GM21381 (cell line): ENCODE data around the gene HOXD11.

Source experiments
- ATAC-seq: cut with Tn5 transposase; IDR thresholded peaks from one replicate; pipeline ENCODE4 v1.9.1; 2021; ENCODE audit warnings: mild to moderate bottlenecking, moderate library complexity; ENCODE audit not compliant: unreplicated experiment

HOXD11 gene

DNA sequence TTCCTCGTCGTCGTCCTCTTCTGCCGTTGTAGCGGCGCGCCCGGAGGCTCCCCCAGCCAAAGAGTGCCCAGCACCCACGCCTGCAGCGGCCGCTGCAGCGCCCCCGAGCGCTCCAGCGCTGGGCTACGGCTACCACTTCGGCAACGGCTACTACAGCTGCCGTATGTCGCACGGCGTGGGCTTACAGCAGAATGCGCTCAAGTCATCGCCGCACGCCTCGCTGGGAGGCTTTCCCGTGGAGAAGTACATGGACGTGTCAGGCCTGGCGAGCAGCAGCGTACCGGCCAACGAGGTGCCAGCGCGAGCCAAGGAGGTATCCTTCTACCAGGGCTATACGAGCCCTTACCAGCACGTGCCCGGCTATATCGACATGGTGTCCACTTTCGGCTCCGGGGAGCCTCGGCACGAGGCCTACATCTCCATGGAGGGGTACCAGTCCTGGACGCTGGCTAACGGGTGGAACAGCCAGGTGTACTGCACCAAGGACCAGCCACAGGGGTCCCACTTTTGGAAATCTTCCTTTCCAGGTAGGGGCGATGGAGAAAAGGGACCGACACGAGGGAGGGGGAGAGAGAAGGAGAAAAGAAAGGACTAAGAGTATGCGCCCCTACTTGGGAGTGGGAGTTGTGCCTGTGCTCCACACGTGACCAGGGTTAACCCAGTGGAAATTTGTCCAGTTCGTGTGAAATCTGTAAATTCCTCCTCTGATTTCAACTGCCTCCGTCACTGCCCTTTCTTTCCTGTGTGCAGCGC lies 13.8 kb upstream of the HOXD11 start:
- ATAC-seq: no peak

DNA sequence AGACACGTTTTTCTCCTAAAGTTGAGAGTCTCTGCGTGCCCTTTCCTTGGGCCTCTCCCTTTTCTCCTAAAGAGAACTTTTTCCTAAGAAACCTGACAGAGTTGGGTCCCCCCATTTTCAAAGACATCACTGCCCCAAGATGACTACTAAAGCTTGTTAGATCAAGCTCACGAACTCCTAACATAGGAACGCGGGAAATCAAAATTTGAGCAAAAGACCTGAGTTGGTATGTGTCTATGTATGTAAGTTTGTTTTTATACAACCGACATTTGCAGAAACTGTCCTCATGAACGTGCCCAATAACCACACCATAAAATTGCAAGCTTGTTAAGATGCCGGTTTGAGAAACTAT lies 13.2 kb upstream of the HOXD11 start:
- no peak for ATAC-seq

DNA sequence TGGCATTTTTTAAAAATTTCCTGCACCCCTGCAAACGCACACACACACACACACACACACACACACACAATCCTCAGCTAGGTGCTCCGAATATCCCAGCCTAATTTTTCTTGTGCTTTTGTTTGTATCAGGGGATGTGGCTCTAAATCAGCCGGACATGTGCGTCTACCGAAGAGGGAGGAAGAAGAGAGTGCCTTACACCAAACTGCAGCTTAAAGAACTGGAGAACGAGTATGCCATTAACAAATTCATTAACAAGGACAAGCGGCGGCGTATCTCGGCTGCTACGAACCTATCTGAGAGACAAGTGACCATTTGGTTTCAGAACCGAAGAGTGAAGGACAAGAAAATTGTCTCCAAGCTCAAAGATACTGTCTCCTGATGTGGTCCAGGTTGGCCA lies 12.7 kb upstream of the HOXD11 start:
- ATAC-seq: no peak

DNA sequence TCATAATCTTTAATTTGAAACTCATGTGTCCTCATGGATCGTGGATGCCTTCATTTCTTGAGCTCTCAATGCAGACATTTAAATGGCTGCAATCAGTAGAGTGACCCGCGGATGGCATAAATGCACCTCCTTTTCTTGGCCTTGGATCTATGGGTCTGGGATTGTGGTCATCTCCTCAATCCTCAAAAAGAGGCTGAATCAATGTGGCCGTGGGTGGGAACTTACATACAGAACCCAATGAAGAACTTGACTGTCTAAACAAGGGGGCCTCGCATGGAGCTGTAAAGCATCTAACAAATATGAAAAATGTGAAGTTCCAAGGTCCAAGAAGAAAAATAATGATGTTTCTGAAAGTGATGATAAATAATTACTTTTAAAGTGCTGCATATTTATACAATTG lies 11.7 kb upstream of the HOXD11 start:
- no peak for ATAC-seq

DNA sequence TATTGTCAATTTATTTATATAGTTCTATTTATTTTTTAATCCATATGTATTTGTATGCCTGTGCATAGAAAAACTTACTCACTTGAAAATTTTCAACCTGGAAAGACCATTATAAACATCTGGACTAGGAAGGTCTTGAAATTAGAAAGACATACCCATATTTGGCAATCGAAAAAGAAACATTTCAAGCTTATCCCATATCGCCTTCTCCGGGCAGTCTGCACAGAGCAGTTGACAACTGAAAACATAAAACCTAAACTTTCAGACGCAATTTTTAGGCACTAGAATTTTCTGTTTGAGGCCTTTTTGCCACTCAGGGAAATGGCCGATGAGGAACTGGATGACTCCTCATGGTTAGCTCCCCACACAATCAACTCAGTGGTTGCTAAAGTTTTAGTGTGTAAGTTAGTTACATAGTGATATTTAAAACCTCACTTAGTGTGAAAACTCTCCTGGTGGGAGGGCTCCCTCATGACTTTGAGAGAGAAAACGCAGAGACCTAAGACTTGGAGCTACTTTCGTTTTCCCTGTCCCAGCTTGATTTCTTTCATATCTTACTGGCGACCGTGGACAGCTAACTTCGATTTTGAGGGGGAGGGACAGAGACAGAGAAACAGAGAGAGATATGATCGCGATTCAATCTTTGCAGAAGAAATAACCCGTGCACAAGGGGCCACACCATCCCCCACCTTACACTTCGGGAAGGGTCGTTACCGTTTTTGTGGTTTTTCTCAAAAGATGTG lies 10.7 kb upstream of the HOXD11 start:
- ATAC-seq: no peak

DNA sequence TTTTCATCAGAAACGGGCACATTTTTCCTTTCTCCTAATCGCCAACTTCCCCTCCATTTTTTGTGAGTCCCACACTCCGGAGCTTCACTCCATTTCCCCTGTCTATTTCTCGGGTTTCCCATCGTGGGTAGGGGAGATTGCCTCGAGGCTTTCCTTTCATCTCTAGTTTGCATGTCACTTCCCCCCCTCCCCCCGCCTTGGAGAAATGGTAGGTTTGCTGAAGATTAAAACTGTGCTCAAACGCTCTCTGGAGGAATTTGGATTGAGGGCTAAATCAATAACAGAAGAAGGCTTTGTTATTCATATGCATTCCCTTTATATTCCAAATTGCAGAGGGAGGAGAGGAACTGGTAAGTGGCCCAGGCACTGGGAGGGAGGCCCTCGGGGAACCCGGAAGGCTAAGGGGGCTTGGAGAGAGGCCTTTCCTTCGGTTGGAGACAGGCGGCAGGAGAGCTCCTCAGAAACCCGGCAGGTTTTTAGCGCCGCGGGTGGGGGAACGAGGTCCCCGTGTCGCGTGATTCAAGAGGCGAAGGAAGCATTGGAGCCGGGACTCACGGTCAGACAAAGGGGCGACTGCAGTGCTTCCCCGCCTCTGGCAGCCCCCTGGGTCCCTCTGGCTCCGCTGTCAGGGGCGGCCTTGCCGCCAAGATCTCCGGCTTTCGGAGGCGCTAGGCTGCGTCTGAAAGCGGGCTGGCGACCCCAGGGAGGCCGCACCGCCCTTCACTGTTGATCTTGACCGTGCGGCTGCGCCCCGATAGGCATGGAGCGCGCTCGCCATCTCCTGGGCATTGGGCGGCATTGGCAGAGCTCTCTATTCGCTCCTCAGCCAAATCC lies 9.9 kb upstream of the HOXD11 start:
- ATAC-seq: peak; percentile 86

DNA sequence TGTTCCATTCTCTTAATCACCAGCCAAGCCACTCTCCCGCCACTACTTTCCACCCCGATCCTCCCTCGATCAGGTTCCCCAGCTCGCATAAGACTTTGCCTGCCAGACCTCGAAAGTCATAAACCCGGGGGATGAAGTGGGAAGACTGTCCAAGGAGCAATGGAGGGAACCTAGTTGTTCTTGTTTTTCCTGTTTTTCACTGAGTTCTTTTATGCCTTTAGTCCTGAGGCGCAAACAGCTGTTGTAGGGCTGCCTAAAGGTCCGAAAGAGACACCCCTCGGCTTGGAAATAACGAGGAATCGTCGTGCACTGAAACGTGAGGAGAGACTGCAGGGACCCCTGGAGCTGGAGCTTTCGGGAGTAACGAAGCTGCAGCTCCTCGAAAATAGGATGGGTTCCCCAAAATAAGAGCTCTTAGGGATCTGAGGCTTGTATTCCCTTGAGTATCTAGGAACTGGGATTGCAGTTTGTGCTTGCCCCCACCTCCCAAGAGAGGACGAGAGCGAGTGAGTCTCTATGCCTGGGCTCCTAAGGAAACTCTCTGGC lies 9.2 kb upstream of the HOXD11 start:
- ATAC-seq: no peak

DNA sequence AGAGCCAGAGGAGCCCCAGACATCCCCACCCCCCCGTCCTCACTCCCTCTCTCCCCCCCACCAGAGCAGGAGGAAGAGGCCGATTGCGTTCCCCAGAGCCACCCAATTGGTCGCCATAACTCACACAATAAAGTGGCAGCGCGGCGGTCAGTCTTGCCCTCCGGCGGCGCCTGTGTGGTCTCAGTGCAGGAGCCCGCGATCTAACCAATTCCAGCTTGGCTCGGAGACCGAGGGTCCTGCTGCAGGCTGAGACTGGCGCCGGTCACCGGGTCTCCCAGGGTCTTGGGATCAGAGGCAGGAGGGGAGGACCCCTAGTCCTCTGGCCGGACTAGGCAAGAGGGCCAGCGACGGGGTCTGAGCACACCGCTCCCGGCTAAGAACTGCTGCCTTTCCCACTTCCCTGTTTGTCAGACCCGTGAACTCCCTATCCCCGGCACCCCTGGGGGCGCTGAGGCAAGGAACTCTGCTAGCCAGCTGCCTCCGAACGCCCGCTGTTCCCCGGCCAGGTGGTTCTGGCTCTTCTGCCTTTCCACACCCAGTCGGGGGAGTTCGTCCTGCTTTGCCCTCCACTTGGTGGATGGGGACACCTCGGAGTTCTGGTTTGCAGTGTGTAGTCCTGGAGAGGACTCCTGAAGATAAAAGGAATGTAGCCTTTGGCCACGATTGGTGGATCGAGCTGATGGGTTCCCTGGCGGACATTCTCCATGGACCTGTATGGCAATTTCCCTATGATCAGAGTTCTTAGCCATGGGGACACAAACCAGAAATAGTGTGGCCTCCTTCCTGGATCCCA lies 8.5 kb upstream of the HOXD11 start:
- ATAC-seq: no peak

DNA sequence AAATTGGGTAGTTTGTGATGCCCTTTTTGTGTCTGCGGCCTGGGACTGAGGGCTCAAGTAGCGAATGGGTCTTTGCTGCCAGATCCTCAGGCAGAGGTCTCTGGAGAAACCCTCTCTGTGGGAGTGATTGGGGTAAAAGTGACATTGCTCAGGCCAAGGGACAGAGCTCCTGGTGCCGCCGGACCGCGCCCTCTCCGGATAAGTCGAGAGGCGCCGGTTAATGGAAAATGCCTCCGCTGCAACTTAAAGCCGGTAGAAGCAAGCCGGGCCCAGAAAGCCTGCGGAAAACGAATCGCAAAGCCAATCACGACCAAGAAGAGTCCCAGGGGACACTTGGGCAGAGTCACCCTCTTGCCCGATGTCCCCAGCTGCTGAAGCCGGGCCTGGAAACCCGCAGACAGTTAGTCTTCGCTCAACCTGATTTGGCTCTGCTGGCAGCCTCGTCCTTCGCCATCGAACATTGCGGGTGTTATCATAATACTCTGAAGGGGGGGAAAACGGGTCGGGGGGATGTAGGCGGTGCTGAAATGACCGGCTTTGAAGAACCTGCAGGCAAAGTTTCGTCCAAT lies 7.8 kb upstream of the HOXD11 start:
- no peak for ATAC-seq

DNA sequence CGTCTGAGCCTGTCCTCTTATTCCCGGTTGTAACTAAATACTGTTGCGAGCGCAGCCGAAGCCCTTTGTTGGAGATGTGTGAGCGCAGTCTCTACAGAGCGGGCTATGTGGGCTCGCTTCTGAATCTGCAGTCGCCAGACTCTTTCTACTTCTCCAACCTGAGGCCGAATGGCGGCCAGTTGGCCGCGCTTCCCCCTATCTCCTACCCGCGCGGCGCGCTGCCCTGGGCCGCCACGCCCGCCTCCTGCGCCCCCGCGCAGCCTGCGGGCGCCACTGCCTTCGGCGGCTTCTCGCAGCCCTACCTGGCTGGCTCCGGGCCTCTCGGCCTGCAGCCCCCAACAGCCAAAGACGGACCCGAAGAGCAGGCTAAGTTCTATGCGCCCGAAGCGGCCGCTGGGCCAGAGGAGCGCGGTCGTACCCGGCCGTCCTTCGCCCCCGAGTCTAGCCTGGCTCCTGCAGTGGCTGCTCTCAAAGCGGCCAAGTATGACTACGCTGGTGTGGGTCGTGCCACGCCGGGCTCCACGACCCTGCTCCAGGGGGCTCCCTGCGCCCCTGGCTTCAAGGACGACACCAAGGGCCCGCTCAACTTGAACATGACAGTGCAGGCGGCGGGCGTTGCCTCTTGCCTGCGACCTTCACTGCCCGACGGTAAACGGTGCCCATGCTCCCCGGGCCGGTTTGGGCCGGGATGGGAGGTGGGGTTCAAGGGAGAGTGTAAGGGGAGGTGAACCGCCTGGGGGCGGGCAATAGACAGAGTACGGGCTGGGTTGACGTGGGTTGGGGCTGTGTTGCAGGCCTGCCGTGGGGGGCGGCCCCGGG lies 7.1 kb upstream of the HOXD11 start, which contains the start of gene HOXD12:
HOXD12 (plus strand) TSS at position 68 of the 819 bp plus-strand sequence; CDS start at position 75, 7 bp downstream.
- no peak for ATAC-seq

DNA sequence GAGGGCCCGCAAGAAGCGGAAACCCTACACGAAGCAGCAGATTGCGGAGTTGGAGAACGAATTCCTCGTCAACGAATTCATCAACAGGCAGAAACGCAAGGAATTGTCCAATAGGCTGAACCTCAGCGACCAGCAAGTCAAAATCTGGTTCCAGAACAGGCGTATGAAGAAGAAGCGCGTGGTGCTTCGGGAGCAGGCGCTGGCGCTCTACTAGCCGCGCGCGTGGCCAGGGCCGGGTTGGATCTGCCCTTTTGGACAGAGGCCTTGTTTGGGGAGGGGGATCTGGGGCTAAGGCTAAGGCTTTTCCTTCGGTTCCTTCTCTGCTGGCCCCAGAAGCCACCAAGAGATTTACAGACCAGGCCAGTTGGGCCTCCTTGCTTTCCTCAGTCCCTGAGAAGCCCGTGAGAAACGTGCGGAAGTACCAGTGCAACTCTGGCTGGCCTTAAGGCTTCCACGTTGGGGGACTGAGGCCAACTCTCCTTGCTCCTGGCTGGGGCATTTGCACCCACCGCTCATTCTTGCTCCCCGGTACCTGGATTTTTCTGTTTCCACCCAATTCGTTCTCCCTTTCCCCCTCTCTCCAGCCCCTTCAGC lies 6.4 kb upstream of the HOXD11 start:
- no peak for ATAC-seq

DNA sequence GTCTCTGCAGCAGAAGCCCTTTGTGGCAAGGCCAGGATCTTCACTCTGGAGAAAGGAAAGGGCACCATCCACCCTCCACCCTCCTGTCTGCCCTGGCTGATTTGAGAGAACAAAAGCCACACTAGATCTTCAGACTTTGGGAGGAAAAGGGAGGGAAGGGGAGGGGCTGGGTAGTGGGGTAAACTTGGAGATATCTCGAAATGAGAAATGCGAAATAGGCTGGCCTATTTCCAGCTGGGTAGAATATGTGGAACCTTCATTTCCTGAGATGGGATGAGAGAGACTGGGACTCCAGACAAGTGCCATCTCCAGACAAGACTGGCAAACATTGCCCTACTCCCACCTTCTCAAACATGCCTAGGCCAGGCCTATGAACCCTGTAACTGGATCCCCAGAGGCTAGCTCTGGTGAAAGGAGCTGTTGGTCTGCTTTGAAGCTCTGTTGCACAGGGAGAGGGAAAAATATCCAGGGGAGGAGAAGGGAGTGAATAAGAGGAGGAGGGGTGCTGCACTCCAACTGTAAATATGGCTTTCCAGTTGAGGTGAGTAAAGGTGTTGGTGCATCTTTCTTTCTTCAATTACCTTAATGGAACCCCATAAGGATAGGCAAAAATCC lies 5.8 kb upstream of the HOXD11 start:
- no peak for ATAC-seq

DNA sequence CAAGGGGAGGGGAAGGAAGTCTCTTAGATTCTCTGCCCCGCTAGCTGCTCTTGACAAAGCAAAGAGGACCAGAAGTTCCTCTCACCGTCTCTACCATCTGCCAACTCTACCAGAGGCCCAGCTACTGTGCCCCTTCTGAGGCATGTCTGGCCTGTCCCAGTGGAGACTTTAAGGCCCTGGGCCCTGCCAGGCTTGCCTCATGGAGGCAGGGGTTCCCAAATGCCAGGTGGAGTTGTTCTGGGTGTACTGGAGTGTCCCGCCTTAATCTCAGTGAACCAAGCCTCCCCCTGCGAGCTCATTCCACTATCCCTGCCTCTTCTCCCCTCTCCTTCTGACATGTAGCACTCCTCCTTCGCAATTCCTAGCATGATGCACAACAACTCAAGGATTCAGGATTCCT lies 5.2 kb upstream of the HOXD11 start:
- ATAC-seq: no peak

DNA sequence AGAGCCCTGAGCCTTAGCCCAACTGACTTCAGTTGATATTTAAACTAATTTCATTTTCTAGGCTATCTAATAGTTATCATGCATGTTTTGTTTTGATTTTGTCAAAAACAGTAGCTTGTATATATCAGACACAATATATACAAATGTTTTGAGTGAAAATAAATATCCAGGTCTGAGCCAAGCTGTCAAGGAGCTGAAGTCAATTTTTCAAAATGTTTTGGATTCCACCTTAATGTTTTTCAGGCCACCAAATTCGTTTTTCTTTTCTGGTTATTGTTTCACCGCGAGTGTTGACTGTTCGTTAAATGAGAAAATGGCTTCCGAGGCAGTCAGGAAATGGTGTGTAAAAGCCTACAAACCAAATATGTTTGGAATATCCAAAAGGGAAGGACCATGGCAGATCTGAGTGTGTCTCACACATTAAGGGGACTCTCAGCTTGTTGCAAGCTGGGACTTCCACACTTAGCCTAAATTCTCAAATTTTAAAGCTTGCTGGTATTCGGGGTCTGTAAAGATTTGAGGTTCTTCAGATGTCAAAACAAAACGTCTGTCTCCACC lies 4.7 kb upstream of the HOXD11 start:
- no peak for ATAC-seq

DNA sequence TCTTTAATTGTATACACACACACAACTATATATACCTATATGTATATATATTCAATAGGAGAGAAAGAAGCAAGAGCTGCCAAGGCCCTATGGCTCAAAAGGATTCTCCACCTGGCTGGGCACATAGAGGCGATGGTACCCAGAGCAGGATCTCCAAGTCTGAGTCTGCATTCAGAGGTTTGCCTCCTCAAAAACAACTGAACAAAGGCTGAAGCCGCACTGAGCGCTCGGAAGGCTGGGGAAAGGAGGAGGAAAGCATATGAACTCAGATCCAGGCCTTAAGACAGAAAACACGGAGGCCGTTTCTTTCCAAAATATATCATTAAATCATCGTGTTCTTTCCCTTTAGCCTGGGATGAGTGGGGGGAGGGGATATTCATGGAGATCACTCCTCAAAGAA lies 3.9 kb upstream of the HOXD11 start:
- no peak for ATAC-seq

DNA sequence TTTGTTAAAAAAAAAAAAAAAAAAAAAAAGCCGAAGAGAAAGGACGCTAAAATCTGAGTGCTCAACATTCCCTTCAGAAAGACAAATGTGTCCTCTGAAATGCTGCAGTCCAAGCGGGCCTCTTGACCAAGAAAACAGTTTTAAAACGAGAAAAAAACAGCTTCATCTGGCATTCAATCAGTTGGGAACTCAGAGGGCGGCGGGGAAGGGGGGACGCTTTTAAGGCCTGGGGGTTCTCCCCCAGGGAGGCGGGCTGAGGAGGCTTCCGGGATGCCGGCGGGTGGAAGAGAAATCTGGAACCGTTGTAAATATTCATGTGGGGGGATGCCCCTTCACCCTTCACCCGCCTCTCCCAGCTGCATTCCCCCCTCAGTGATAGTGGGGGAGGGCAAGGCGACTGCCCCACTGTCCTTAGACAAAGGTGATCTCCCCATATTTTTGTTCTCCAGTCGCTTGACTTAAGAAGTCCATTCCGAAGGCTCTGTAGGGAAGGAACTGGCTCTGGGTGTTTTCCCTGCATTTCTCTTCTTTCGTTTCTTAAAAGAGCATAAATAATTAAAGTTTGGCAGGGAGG lies 3.3 kb upstream of the HOXD11 start:
- no peak for ATAC-seq

DNA sequence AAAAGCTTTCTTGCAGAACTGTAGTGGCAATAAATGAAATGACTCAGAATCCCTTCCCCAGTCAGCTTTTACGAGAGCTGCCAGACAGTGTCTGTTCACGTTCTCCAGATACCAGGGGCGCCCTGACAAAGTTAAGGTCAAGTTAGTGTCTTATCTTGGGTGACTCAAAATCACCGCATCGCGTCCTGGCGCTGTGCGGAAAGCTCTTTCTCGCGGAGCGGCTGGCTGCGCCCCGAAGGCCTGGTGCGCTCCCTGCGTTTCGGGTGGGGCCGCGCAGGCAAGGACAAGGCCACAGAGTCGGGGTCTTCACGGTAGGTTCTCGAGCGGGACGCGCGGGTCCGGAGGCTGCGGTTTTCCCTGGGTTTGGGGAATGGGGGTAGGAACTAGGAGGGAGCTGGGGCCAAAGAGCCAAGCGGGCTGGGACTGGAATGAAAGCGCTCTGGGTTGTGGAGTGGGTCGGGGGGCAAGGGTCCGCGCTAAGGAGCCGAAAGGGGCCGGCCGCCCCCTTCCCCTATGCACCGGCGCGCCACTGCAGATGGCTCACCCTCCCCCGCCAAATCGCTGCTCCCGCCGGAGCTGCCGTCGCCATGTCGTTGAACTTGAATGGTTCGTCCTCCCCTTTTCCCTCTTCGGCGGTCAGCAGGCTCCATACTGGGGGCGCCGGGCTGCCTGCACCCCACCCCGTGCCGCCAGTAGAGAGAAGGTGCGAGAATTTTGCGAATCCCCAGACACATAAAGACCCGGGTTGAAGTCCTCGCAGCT lies 2.6 kb upstream of the HOXD11 start:
- no peak for ATAC-seq
